ENCODE data around the gene GALR2. TPM values are rescaled to one million over a fixed set of nuclear protein-coding genes. Genes with fewer than 3 reads are reported as not detected.

The GALR2 gene
- total and polyA plus RNA-seq, 10 of the 15 experiments (the other 5 are each of a cell fraction or from before 2014, with no cell fraction given), result 0.06 to 1.2 (median 0.22) TPM; not detected in 5

- Histone ChIP-seq H3K27me3 (replicated peaks in 1 of 2; ENCODE audit: control insufficient read depth in 2 of 2, insufficient read depth in 2 of 2, low read length in 1 of 2) (no peaks in the 10 kb centered on the region), H4K20me1 (ENCODE audit: control insufficient read depth, insufficient read depth) (no peaks in the 10 kb centered on the region), H3K9me3 (replicated peaks; ENCODE audit: control insufficient read depth, insufficient read depth, low read length) (no peaks in the 10 kb centered on the region), H3K4me2 (ENCODE audit: control insufficient read depth, insufficient read depth) (peak overlapping the region; percentile 88), H3K36me3 (ENCODE audit: control insufficient read depth in 2 of 2, insufficient read depth in 2 of 2, low read length in 1 of 2) (no peaks in the 10 kb centered on the region), H3K27ac (ENCODE audit: control insufficient read depth, insufficient read depth) (no peak overlapping the region), H3K79me2 (ENCODE audit: control insufficient read depth, insufficient read depth, low read length) (no peaks in the 10 kb centered on the region), H3K4me3 (peak overlapping the region; percentile 25; the same call in 1 of the 2 replicates), H3K9ac (ENCODE audit: control insufficient read depth, insufficient read depth, low read length) (peak overlapping the region; percentile 60), H3K4me1 (ENCODE audit: control insufficient read depth, insufficient read depth, low read length) (peaks cover 6% of the 10 kb centered on the region), H2AFZ (ENCODE audit: control insufficient read depth, low read depth, low read length) (peak overlapping the region; percentile 93)
- DNase-seq (ENCODE audit: low read depth, low spot score) (no peak), FAIRE-seq (no peak), ATAC-seq (peak; percentile 9)
- ChIA-PET SMC1A (ENCODE audit: uncharacterized antibody, unreplicated experiment) (interaction anchor here (0.6 to 9.0 kb wide), 10 partner anchors 27 to 178 kb away, joined by 3 to 77 read pairs (median 4); no protein-coding TSS in a partner anchor), CTCF (interaction anchor here (0.6 to 18.3 kb wide), 15 partner anchors 11 to 181 kb away, joined by 3 to 316 read pairs (median 4); no protein-coding TSS in a partner anchor), POLR2A (interaction anchor here (0.9 kb wide), 1 partner anchor 147 kb away, joined by 6 read pairs; no protein-coding TSS in a partner anchor), RAD21 (ENCODE audit: unreplicated experiment) (interaction anchor here (0.8 to 9.9 kb wide), 8 partner anchors 59 to 176 kb away, joined by 3 to 149 read pairs (median 10); partner anchors contain the start of gene UBALD2)
- intact Hi-C loops (cut with micrococcal nuclease; ENCODE audit: unreplicated experiment), result loop anchor here (1.0 to 10.0 kb wide), 3 partner anchors 60 to 263 kb away; partner anchors contain the start of gene SPHK1
- TF ChIP-seq ATF2 (IDR thresholded peaks at IDR 0.05; ENCODE audit: low read length), result no peak
- peak in 1 of 2 experiments; percentile 80; a peak in 2 of 4 replicates for TF ChIP-seq BHLHE40 (IDR thresholded peaks at IDR 0.05; ENCODE audit: borderline replicate concordance in 1 of 2, low read depth in 2 of 2, low read length in 1 of 2)
- TF ChIP-seq IKZF1 (conservative IDR thresholded peaks at IDR 0.05), result 0 out of 2 replicates have a peak, but pooled peaks have one; percentile 9
- no peak for TF ChIP-seq HDGF (IDR thresholded peaks at IDR 0.05)
- TF ChIP-seq LARP7 (IDR thresholded peaks at IDR 0.05), result peak; percentile 11; the same call in 1 of the 2 replicates
- peak; percentile 22; the same call in 1 of the 2 replicates for TF ChIP-seq GATAD2B (conservative IDR thresholded peaks at IDR 0.05; ENCODE audit: low read depth)
- 0 out of 2 replicates have a peak, but pooled peaks have one; percentile 44 for TF ChIP-seq DPF2 (IDR thresholded peaks at IDR 0.05)
- TF ChIP-seq BACH1 (IDR thresholded peaks at IDR 0.05; ENCODE audit: borderline replicate concordance), result peak; percentile 96
- in situ Hi-C loops (cut with MboI), result loop anchor here (5.0 kb wide), 1 partner anchor 160 kb away; no protein-coding TSS in a partner anchor
- no TSS peak for BruUV-seq (replicated peaks)
- WGBS (ENCODE audit: insufficient coverage, insufficient replicate concordance, low lambda C conversion rate, missing lambda C conversion rate), result 32% methylated on average over 42 of the region's 42 CpGs
Measured at GRCh38 chr17:76121932-76122430, 47.4 kb downstream of the GALR2 start.

All from GM12878 (cell line).